HG02981 (cell line): ENCODE results near the gene AFAP1.
A peak's percentile ranks its signal among the peaks of the same experiment; 100 is the strongest.

Source experiments
- ATAC-seq: cut with Tn5 transposase; IDR thresholded peaks from one replicate; pipeline ENCODE4 v1.9.1; 2021; ENCODE audit warnings: mild to moderate bottlenecking, moderate library complexity; ENCODE audit not compliant: unreplicated experiment

AFAP1 gene

DNA sequence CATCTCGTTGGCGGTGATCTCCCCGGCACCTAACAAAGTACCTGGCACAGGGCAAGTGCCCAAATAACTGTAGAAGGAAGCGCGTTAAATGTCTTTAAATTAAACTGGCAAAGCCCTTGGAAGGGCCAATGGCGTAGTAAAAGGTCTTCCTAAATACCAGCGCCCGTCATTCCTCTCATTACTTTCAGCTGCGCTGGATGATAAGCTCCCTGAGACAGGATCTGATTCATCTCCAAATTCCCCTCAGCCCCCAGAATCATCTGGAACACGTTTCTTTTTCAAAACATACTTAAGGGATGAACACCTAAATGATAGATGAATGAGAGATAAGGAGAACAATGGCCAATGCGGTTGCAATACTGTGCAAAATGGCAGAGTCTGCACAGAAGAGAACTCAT lies 95.1 kb downstream of the AFAP1 start:
- no peak for ATAC-seq

DNA sequence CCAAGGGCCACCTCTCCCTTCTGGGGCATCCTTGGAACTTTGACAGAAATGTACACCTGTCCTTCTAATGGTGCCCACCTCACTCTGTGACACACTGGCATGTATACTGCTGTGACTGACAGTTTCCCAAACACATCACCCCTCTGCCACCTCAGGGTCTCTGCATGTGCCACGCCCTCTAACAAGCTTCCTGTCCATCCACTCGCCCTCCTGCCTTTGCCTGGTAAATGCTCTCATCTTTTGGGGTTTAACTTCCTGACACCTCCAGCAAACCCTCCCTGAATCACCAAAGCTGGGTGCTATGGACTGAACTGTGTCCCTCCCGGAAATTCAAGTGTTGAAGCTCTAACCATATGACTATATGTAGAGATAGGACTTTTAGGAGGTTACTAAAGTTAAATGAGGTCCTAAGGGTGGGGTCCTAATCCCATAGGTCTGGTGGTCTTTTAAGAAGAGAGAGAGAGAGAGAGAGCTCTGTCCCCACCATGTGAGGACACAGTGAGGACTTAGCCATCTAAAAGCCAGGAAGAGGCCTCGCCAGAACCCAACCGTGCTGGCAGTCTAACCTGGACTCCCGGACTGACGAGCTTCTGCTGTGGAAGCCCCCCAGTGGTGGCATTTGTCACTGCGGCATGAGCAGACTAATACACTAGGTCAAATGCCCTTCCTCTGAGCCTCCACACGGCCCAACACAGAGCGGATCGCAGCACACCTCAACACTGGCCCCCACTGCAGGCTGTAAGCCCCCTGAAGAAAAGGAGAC lies 95.6 kb downstream of the AFAP1 start:
- peak; percentile 65 for ATAC-seq

DNA sequence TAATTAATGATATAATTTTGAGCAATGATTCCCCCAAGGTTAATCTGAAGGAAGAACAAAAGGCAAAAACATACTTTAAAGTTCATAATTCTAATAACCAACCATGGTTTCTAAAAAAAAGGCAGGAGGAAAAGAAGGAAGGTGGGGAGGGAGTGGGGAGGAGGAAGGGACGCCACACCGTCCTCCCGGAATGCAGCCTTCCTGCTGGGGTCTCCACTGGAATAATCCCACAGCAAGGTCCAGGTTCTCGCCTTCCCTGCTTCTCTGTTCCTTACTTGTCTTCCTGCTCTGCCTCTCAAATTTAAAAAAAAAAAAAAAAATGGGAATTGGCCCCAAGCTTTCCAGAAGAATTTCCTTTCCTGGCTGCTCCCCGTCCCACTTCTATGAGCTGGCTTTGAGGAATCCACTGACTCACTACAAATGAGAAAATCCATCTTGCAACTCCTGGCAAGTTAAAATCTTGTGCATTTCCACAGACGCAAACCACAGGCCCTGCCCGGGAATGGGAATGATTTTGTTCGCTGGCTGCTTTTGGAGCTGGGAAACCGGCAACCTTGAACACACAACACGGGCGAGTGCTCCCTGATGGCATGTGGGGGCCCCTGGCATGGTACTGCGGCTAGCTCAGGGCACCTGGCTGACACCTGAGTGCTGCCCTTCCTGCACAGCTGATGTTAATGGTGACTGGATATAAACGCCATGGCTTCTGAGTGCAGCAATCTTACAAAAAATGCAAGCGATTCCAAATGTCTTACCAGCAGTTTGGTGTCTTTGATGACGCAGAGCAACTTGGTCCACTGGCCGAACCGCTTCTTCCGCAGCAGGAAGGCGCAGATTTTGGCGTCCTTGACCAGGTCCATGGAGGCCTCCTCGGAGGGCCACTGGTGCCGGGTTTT lies 97.0 kb downstream of the AFAP1 start:
- ATAC-seq: no peak

DNA sequence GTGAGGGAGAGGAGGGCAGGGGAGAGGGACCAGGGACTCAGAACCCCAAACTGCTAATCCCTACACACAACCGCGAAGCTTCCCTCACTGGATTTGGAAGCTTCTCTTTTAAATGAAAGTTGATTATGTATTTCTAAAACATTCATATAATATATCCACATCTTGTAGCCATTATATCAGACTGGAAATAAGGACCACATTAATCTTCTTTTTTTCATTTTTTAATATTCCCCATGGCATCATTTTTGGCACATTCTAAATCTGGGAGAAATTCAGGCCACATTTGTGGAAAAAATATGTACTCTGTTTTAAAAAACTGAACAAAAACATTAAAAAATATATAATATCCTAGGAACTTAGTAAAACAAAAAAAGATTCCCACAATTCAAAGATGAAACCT lies 97.8 kb downstream of the AFAP1 start:
- ATAC-seq: no peak

DNA sequence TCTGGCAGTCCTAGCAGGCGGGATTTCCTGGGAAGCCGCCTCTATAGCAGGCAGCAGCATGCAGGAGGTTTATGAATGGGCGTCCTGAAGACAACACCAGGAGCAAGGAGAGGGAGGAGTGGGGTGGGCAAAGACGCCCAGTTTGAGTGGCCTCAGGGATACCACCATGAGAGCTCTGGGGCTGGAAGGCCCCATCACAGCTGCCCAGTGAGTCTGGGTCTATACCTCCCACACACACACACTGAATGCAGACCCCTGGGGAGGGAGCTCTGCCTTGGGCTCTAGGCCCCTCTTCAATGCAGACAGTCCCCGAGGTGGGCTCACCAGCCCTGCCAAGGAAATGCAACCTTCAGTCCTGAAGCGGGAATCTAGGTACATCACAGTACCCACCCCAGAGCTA lies 98.6 kb downstream of the AFAP1 start:
- ATAC-seq: no peak

DNA sequence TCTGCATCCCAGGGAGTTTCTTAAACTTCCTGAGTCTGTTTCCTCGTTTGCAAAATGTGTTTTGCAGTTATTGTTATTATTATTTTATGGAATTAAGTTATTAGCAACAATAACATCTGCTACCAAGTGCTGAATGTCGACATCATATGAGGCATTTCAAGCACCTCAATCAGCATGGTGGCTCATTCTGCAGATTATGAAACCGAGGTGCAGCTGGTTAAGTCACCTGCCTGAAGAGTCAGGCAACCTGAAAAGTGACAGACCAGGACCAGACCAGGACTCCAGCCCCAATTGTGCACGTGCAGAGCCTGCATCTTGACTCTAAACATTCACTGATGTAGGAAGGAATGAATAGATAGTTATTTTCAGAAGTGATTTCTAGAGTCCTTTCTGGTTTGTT lies 99.8 kb downstream of the AFAP1 start:
- no peak for ATAC-seq

DNA sequence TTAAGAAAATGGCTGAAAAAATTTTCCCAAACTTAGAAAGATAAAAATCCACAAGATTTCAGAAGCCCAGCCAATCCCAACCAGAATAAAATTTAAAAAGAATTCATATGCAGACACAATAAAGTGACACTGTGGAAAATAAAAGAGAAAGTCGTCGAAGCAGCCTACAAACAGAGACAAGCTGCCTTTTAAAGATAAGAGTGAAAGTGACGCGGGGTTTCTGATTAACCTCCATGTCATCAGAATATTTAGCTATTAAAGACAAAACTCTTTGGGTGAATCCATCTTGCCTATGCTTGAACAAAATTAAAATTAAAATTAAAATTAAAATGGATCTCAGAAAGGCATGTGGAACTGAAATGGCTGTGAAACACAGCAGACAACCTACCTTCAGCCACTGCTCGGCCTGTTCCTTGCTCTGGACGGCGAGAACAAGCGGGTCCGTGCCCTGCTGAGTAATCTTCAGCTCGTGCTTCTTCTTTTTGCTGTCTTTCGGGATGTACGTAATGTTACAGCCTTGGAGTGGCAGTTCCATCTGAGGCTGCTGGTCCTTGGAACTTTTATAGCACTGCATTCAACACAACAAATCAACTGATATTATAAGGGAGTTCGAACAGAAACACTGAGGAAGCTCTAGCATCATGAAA lies 101.4 kb downstream of the AFAP1 start:
- no peak for ATAC-seq

DNA sequence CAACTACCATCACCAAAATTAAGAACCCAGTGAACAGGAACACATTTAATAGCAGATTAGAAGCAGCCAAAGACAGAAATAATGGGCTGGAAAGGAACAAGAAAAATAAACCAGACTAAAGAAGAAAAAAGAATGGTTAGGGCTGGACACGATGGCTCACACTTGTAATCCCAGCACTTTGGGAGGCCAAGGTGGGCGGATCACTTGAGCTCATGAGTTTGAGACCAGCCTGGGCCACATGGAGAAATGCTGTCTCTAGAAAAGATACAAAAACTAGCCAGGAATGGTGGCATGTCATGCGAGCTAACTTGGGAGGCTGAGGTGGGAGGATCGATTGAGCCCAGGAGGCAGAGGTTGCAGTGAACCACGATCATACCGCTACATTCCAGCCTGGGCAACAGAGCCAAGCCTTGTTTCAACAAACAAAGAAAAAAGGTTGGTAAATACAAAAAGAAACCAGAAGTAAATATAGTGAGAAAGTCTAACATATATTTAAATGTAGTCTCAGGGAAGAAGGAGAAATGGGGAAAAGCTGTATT lies 102.0 kb downstream of the AFAP1 start:
- no peak for ATAC-seq

DNA sequence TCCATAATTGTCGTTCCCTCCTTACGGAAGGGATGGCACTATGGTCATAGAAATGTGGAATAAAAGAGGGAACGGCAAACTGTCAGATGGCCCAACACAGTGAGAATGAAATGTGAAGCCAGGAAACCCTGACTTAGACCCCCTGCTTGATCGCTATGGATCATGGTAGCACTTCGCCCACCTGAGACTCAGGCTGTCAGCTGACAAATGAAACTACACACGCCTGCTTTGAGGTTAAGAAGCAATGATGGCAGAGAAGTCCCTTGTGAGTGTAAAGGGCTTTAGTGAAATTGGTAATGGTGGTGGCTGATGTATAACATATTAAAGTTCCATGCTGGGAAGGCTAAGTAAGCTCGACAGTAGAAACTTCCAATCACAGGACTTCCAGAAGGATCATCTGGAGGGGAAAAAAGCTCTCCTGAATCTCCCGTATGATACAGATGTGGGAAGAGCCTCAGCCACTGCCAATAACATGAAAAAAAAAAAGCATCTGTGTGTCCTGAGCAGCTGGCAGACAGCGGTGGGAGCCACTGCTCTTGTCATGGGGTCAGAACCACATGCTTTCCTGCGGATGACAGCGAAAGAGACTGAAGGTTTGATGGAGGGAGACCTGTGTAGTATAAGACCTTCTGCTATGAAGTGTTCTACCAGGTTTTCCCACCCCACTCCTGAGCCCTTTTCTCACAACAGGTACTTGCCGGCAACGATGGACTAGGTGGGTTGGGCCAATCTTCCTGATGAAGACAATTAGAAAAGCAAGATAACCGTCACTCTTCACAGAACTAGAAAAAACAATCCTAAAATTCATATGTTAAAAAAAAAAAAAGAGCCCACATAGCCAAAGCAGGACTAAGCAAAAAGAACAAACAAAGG lies 107.6 kb downstream of the AFAP1 start:
- ATAC-seq: no peak

DNA sequence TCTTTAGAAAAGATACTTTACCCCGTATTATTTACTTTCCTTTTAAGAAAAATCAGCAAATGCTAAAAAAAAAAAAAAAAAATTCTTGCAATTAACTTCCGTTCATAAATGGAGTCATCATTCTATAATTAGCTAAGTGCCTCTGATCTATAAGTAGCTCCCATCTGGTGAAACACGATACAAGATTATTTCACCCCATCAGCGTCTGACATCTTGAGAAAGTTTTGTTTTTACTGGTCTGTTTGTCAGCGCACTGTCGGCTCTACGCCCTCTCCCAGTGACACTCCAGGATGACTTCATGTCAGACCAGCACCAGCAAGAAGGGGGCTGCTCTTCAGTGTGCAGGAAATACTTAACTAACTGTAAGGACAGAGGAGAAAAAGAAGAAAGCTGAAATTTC lies 108.3 kb downstream of the AFAP1 start:
- ATAC-seq: no peak

DNA sequence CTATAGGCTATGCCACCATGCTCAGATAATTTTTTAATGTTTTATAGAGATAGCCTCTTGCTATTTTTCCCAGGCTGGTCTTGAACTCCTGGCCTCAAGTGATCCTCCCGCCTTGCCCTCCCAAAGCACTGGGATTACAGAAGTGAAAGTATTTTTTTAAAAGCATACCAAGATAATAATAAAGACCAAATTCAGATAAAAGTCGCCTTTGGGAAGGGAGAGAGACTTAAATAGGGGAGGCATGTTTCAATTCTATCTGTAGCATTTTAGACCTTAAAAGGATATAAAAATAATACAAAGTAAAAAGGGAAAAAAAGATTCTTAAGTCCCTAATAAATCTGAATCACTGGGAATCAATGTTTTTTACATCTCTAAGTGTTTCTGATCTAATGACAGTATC lies 108.9 kb downstream of the AFAP1 start:
- no peak for ATAC-seq

DNA sequence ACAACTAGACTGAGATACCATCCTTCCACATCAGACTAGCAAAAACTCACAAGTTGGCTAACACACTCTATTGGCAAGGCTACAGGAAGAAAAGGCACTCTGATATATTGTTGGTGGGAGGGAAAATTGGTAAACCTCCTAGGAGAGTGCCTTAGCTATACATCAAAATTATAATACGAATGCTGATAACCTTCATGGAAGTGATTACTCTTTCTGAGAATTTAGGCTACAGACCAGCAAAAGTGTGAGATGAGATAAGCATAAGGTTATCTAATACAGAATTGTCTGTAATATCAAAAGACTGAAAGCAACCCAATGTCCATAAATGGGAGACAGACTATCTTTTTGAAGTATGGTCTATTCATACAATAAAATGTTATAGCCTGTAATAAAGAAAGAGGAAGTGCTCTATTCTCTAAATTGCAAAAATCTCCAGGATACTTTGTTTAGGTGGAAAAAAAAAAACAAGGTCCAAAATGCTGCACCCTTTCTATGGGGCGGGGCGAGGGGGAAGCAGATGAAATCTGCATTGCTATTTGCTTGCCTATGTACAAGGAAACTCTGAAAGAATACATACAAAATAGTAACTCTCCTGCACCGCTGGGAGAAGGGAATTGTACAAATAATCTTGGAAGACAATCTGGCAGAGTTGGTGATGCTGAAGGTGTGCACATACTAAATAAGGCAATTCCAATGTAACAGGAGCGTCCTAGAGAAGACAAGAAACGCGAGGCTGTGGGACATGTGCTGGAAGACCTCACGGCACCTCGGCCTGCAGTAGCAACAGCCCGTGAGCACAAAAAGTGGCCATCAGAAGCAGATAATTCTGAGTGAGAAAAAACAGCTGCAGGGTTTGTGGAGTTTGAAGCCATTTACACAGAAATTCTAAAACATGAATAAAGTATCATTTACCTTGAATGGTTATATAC lies 109.7 kb downstream of the AFAP1 start:
- no peak for ATAC-seq

DNA sequence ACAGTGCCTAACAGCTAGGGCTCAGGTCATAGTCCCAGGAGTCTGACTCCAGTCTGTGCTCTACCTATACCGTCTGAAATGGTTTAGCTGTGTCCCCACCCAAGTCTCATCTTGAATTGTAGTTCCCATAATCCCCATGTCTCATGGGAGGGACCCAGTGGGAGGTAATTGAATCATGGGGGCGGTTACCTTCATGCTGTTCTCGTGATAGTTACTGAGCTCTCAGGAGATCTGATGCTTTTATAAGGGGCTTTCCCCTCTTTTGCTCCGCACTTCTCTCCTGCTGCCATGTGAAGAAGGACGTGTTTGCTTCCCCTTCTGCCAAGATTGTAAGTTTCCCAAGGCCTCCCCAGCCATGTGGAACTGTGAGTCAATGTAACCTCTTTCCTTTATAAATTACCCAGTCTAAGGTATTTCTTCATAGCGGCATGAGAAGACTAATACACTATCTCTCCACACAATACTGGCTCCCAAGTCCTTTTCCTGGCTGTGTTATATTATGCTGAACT lies 110.8 kb downstream of the AFAP1 start:
- no peak for ATAC-seq

DNA sequence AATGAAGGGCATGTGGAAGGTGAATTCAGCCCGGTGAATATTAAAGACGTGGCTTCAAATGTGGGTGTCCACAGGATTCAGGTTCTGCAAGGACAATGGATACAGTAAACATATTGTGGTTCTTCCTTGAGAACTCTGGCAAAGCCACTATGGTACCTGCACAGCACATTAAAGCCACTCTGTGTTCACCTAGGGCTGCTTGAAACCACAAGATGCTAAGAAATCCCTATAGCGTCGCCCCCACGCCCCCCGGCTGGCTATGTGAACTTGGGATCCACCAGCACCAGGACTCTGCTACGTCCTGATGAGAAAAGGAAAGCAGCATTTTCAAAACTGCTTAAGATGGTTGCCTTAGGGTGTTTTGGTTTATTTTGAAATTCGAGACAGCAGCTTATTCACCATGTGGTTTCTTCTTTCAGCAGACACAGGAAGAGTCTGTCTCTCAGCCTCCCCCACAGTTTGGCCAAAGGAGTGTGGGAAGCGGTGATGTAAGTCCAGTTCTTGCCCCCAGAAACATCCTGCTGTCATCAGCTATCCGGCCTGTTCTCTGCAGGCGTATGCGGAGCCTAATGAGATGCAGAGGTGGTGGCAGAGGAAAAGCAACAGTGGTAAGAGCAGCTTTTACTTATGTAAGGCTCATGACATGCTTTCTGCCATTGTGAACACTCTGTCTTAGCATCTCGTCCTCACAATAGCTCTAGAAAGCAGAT lies 111.5 kb downstream of the AFAP1 start:
- ATAC-seq: no peak

DNA sequence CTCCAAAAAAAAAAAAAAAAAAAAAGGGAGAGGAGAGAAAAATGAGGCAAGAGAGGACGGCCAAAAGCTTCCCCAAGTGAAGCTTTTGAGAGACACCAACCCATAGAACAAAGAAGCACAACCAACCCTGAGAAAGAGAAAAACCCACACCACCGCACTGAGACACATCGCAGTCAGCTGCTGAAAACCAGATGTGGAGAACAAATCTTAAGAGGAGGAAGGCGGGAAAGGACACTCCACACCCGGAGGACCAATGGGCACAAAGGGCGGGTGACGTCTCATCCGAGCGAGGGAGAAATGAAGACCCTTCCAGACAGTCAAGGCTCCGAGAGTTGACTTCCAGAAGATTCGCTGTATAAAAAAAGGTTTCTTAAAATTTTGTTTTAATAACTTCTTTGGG lies 112.1 kb downstream of the AFAP1 start:
- no peak for ATAC-seq

DNA sequence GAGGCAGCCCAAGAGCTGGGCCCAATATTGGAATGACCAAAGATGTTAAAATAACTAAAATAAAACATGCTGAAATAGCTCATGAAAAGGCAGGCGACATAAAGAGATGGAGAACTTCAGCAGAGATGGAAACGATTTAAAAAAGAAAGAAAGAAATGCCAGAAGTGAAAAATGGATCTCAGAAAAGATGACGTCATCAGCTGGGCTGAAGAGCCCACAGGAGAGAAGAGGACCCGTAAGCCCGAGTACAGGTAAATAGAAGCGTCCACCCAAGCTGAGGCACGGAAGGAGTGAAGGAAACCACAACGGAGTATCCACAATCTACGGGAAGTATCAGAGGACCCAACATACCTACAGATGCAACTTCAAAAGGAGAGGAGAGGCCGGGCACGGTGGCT lies 112.8 kb downstream of the AFAP1 start:
- ATAC-seq: no peak

DNA sequence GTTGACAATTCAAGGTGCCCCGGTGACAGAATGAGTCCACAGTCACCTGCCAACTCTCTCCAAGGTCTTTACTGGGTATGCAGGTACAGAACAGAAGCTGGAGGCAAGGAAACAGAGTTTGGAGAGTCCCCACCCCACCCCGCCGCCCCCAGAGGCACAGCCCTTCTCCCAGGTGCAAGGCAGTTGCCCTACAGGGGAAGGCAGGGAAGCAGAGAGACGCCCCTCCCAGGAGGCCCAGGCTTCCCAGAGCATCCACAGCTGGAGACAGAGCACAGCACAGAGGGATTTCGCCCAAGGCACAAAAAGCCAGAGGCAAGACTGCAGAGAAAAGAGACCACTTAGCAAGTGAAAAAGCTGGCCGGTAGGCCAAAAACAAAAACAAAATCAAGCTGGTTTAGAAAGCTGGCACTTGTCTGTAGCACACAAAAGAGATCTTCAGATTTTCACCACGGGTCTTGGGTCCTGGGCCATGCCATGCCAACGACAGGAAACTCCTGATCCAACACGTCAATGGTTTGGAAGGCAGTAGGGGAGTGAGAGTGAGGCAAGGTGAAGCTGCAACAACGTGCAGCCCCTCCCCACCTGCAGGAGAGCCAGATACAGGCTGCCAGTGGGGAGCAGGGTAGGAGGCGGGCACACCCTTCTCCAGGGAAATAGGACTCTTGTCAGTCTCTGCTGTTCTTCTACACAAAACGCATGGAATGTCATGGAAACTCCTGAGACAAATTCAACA lies 113.3 kb downstream of the AFAP1 start:
- no peak for ATAC-seq

DNA sequence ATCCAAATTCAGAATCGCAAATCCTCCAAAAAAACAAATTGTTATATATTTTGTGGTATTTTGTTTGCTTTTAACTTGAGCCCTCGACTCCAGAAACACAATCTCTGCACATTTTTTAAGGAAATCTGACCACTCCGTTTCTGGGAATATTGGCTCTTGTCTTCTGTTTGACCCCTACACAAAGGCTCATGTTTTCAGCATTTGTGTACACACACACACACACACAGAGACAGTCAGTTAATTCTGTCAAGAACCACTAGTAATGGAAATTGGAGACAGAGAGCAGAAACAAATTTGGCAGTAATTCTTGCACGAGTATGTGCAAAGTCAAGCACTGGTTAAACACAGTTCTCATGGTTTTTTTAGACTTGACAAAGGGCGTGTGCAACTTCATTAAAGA lies 115.4 kb downstream of the AFAP1 start:
- no peak for ATAC-seq
